Erythroblast (primary cell): ENCODE measurements around the gene SLC6A13.

Experiments
- GATA1 ChIP-seq: IDR thresholded peaks from 2 replicates; pipeline ENCODE4 v1.6.1; 2011; ENCODE audit warnings: low read depth, mild to moderate bottlenecking, control low read depth, low read length, moderate library complexity
- POLR2A ChIP-seq: IDR thresholded peaks from 2 replicates; pipeline ENCODE4 v1.6.1; 2011; ENCODE audit warnings: mild to moderate bottlenecking, low read length

- no peak for TF ChIP-seq POLR2A
- TF ChIP-seq GATA1: no peak
Observed at GRCh38 chr12:212715-213526, 49.7 kb downstream of the SLC6A13 start.
